ENCODE data around the gene LGR4. TPM values are rescaled to one million over a fixed set of nuclear protein-coding genes. Genes with fewer than 3 reads are reported as not detected.
A peak's percentile ranks its signal among the peaks of the same experiment; 100 is the strongest.

LGR4 gene
- total and polyA plus RNA-seq, 2 of the 13 experiments (the other 11 are each of a cell fraction or from before 2014, with no cell fraction given), result 42.1 to 68.7 TPM

- TF ChIP-seq SKI (IDR thresholded peaks at IDR 0.05; ENCODE audit: partially characterized antibody), result no peak
- no peak for TF ChIP-seq CAMTA2 (CRISPR knock-in tag; IDR thresholded peaks at IDR 0.05; ENCODE audit: borderline replicate concordance)
- no peak for TF ChIP-seq PAF1 (CRISPR knock-in tag; IDR thresholded peaks at IDR 0.05)
- no peak for TF ChIP-seq ZNF24 (IDR thresholded peaks at IDR 0.05)
- TF ChIP-seq GRHL1 (CRISPR knock-in tag; conservative IDR thresholded peaks at IDR 0.05), result no peak
- peak; percentile 49; the same call in 1 of the 2 replicates for TF ChIP-seq DR1 (CRISPR knock-in tag; IDR thresholded peaks at IDR 0.05)
- no peak for TF ChIP-seq ZNF724P (CRISPR knock-in tag; IDR thresholded peaks at IDR 0.05; ENCODE audit: borderline replicate concordance)
- TF ChIP-seq ZSCAN9 (CRISPR knock-in tag; IDR thresholded peaks at IDR 0.05; ENCODE audit: borderline replicate concordance), result peak; percentile 48; the same call in 1 of the 2 replicates
- TF ChIP-seq SIN3A (IDR thresholded peaks at IDR 0.05; ENCODE audit: borderline replicate concordance, low read depth, low read length), result no peak
- TF ChIP-seq ZNF333 (CRISPR knock-in tag; IDR thresholded peaks at IDR 0.05; ENCODE audit: borderline replicate concordance), result no peak
- TF ChIP-seq KLF9 (CRISPR knock-in tag; IDR thresholded peaks at IDR 0.05; ENCODE audit: low read depth), result no peak
- no peak for TF ChIP-seq ZNF253 (CRISPR knock-in tag; IDR thresholded peaks at IDR 0.05; ENCODE audit: borderline replicate concordance)
- TF ChIP-seq MEIS2 (CRISPR knock-in tag; IDR thresholded peaks at IDR 0.05), result peak; percentile 86
- 0 out of 2 replicates have a peak, but pooled peaks have one; percentile 28 for TF ChIP-seq ZNF205 (CRISPR knock-in tag; IDR thresholded peaks at IDR 0.05)
- no peak for TF ChIP-seq YEATS4 (CRISPR knock-in tag; IDR thresholded peaks at IDR 0.05; ENCODE audit: borderline replicate concordance)
- 0 out of 2 replicates have a peak, but pooled peaks have one; percentile 58 for TF ChIP-seq SSRP1 (CRISPR knock-in tag; IDR thresholded peaks at IDR 0.05)
- no peak for TF ChIP-seq MBNL3 (CRISPR knock-in tag; conservative IDR thresholded peaks at IDR 0.05)
- no peak for TF ChIP-seq ZNF549 (CRISPR knock-in tag; IDR thresholded peaks at IDR 0.05)
- no peak for TF ChIP-seq HNRNPLL (IDR thresholded peaks at IDR 0.05; ENCODE audit: low read depth, low read length, poor library complexity, severe bottlenecking)
- no peak for TF ChIP-seq ZNF878 (CRISPR knock-in tag; IDR thresholded peaks at IDR 0.05)
- no peak for TF ChIP-seq TRAFD1 (CRISPR knock-in tag; IDR thresholded peaks at IDR 0.05; ENCODE audit: borderline replicate concordance)
- TF ChIP-seq CENPX (CRISPR knock-in tag; IDR thresholded peaks at IDR 0.05), result no peak
- TF ChIP-seq ATF4 (CRISPR knock-in tag; IDR thresholded peaks at IDR 0.05), result no peak
- peak; percentile 54; the same call in 1 of the 2 replicates for TF ChIP-seq SIX1 (CRISPR knock-in tag; IDR thresholded peaks at IDR 0.05; ENCODE audit: borderline replicate concordance)
- TF ChIP-seq CREM (IDR thresholded peaks at IDR 0.05), result peak; percentile 64; the same call in 1 of the 2 replicates
- TF ChIP-seq CREM (CRISPR knock-in tag; IDR thresholded peaks at IDR 0.05), result no peak
- TF ChIP-seq AGO1 (IDR thresholded peaks at IDR 0.05; ENCODE audit: low read depth, low read length, poor library complexity, severe bottlenecking), result no peak
Observed at GRCh38 chr11:27460158-27460978, 12.2 kb downstream of the LGR4 start (continued).

All from HepG2 (cell line).